ENCODE data around the gene NOXO1. TPM values are rescaled to one million over a fixed set of nuclear protein-coding genes. Genes with fewer than 3 reads are reported as not detected.

NOXO1 gene
- total RNA-seq, 1 experiment from 2014 or later: 1.7 TPM

GRCh38 chr16:1932050-1933028 lies 48.9 kb downstream of the NOXO1 start:
- Mint-ChIP-seq H3K4me3 (no peak overlapping the region), H3K27ac (no peak overlapping the region), H3K4me1 (peaks cover 2 to 7% of the 10 kb centered on the region in 2 experiments), H3K36me3 (ENCODE audit: insufficient read depth in 1 of 3, low read depth in 3 of 3) (peaks cover 0 to 6% (median 0%) of the 10 kb centered on the region in 3 experiments; a peak in 2 of 7 replicates), H3K27me3 (ENCODE audit: low read depth) (peaks cover 26% of the 10 kb centered on the region), H3K9me3 (peaks cover 0 to 3% of the 10 kb centered on the region in 2 experiments; a peak in 1 of 5 replicates)
- Histone ChIP-seq H3K4ac (ENCODE audit: low read depth, low read length) (no peak overlapping the region), H3K23me2 (ENCODE audit: insufficient read length, low read depth, low read length, poor library complexity, severe bottlenecking) (peaks cover 3% of the 10 kb centered on the region), H2AFZ (ENCODE audit: low read length) (no peak overlapping the region), H4K91ac (ENCODE audit: insufficient read length, low read depth, low read length) (no peak overlapping the region), H2AK5ac (ENCODE audit: insufficient read length, low read length) (no peak overlapping the region), H3K23ac (ENCODE audit: insufficient read length, low read depth, low read length) (no peak overlapping the region), H3K18ac (ENCODE audit: insufficient read length, low read depth, low read length) (no peak overlapping the region), H3K79me1 (ENCODE audit: insufficient read depth, low read depth, low read length, poor library complexity, severe bottlenecking) (no peaks in the 10 kb centered on the region), H2BK15ac (ENCODE audit: low read depth, low read length) (no peak overlapping the region), H2BK5ac (ENCODE audit: insufficient read length, low read length) (no peak overlapping the region), H3K27ac (ENCODE audit: insufficient read length, low read depth, low read length) (no peak overlapping the region), H4K20me1 (ENCODE audit: control insufficient read depth, insufficient read depth, insufficient read length) (no peaks in the 10 kb centered on the region), H3K4me2 (ENCODE audit: insufficient read depth, insufficient read length, low read length) (no peak overlapping the region), H3K79me2 (ENCODE audit: insufficient read depth, low read length) (no peaks in the 10 kb centered on the region), H2BK12ac (ENCODE audit: insufficient read length, low read depth, low read length) (no peak overlapping the region), H3K27me3 (ENCODE audit: insufficient read depth, low read length) (no peaks in the 10 kb centered on the region), H2BK120ac (ENCODE audit: low read depth, low read length, poor library complexity, severe bottlenecking) (no peak overlapping the region), H3T11ph (ENCODE audit: low read length) (no peak overlapping the region), H4K5ac (ENCODE audit: insufficient read length, low read depth, low read length) (no peak overlapping the region), H4K8ac (replicated peaks; ENCODE audit: insufficient read length, low read depth, low read length) (no peak overlapping the region), H2BK20ac (ENCODE audit: low read depth, low read length, poor library complexity, severe bottlenecking) (no peak overlapping the region), H3K14ac (ENCODE audit: insufficient read depth, low read length) (no peak overlapping the region), H3K56ac (ENCODE audit: insufficient read length, low read depth, low read length) (no peak overlapping the region), H3K4me1 (ENCODE audit: insufficient read depth, low read length) (no peaks in the 10 kb centered on the region), H3K9me3 (ENCODE audit: control insufficient read depth, low read depth, low read length) (no peaks in the 10 kb centered on the region), H3K9ac (ENCODE audit: extremely low read depth, insufficient read length, low read length) (no peak overlapping the region)
- no CpG with 5 or more reads among the region's 19 CpGs for WGBS (ENCODE audit: extremely low coverage, insufficient read length, low lambda C conversion rate)
- TF ChIP-seq CTCF (conservative IDR thresholded peaks at IDR 0.05): peak; percentile 49; the same call in 2 of the 3 replicates
- DNase-seq: peak; percentile 81

All from H9 (cell line).